ENCODE results near the gene IGSF8.

DNA sequence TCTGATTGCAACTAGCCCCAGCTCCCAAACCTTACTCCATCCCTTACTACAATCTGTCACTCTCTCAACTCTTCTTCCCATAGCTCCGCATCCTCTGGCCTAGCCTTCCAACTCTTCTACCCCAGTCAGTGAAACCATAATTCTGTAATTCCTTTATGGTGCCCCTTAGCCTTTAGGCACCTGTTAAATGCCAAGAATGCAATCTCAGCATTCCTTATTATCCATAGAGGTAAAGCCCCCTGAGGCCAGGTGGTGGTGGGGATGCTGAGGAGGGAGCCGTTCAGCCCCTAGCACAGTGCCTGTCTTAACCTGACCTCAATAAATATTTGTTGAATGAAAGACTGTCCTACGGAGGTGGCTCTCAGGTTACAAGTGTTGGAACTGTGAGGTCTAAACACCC is 31.1 kb upstream of the IGSF8 start:
- TF ChIP-seq, protein P1, sequence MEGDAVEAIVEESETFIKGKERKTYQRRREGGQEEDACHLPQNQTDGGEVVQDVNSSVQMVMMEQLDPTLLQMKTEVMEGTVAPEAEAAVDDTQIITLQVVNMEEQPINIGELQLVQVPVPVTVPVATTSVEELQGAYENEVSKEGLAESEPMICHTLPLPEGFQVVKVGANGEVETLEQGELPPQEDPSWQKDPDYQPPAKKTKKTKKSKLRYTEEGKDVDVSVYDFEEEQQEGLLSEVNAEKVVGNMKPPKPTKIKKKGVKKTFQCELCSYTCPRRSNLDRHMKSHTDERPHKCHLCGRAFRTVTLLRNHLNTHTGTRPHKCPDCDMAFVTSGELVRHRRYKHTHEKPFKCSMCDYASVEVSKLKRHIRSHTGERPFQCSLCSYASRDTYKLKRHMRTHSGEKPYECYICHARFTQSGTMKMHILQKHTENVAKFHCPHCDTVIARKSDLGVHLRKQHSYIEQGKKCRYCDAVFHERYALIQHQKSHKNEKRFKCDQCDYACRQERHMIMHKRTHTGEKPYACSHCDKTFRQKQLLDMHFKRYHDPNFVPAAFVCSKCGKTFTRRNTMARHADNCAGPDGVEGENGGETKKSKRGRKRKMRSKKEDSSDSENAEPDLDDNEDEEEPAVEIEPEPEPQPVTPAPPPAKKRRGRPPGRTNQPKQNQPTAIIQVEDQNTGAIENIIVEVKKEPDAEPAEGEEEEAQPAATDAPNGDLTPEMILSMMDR (IDR thresholded peaks at IDR 0.05; ENCODE audit: extremely low read depth in 1 of 2, insufficient read depth in 1 of 2, low read depth in 1 of 2, low read length in 2 of 2), result no peak
- TF ChIP-seq, protein P2, sequence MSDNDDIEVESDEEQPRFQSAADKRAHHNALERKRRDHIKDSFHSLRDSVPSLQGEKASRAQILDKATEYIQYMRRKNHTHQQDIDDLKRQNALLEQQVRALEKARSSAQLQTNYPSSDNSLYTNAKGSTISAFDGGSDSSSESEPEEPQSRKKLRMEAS (IDR thresholded peaks at IDR 0.05; ENCODE audit: insufficient read depth, insufficient read length), result no peak
